HG03045 (cell line): ENCODE results near the gene RAB8B.

Experiments used
- ATAC-seq: cut with Tn5 transposase; IDR thresholded peaks from one replicate; pipeline ENCODE4 v1.9.1; 2021; ENCODE audit warnings: mild to moderate bottlenecking, moderate library complexity; ENCODE audit not compliant: unreplicated experiment

Gene RAB8B

DNA sequence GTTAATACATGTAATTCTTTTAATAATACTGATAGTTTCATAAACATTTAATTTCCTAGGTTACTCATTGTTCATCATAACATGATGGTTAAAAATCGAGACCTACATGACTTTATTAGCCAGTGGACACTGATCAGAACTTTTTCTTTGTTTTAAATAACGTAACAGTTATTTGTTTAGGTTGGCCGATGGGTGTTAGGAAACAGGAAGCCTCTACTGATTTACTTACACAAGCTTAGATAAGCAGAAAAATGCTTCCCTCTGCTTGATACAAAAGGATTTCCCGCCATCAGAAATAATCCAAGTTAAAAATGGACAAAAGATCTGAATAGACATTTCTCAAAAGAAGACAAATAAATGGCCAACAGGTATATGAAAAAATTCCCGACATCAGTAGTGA is 71.4 kb downstream of the RAB8B start:
- no peak for ATAC-seq

GRCh38 chr15:63261311-63261710 is 71.9 kb downstream of the RAB8B start:
- ATAC-seq, result no peak

DNA sequence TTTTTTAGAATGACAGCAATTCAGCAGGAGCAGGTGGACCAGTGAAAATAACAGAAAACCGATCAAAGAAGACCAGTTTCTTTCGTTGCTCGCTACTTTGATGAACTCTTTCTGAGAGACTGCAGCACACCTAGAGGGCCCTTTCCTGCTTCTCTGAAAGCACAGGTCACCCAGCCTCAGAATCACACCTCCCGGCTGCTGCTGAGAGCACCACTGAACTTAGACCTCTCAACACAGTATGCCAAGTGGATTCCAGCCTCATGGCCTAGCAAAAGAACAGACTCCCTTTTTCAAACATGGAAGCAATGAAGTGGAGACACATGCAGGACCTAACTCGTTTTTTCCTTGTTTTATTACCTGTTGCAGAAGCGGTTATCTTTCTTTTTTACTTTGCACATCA is 74.1 kb downstream of the RAB8B start:
- ATAC-seq, result no peak

GRCh38 chr15:63264688-63265293 is 75.4 kb downstream of the RAB8B start:
- no peak for ATAC-seq

- no peak for ATAC-seq
Observed at GRCh38 chr15:63274427-63274826, 85.0 kb downstream of the RAB8B start.

- ATAC-seq, result peak; percentile 9
Observed at GRCh38 chr15:63276342-63277037, 87.1 kb downstream of the RAB8B start.

DNA sequence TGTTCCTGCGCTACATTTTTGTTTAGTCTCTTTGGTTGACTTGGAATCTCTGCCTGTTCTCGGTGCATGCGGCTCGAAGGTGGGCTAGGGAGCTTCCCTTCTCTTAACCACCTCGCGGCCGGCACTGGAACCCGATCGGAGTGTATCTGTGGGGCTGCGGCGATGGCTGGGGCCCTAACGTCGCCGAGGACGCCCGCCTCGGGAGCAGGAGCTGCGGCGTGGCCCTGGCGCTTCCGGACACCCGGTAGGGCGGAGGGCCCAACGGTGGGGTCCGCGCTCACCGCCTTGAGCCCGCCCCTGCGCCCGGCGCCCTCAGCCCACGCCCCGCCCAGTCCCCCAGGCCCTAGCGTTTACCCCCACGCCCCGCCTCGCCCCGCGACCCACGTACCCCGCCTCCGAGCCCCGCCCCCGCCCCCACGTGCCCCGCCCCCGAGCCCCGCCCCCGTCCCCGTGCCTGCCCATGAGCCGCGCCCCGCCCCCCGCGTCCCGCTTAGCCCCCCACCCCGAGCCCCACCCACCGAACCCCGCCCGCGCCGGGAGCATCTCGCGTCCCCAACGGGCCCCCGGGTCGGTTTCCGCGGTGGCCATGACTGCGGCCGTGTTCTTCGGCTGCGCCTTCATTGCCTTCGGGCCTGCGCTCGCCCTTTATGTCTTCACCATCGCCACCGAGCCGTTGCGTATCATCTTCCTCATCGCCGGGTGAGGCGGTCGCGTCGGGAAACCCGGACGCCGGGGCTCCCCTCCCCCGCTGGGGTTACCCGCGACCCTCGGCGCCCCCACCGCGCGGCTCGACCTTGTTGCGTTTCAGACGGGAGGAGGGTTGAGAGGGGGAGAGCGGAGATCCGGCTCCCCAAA is 87.9 kb downstream of the RAB8B start, which contains the start of gene APH1B:
Gene APH1B (plus strand): TSS at position 568 of the 855 bp plus-strand sequence. CDS start 19 bp downstream, at position 587.
- peak; percentile 88 for ATAC-seq

- ATAC-seq, result no peak
Observed at GRCh38 chr15:63277893-63278456, 88.6 kb downstream of the RAB8B start.

DNA sequence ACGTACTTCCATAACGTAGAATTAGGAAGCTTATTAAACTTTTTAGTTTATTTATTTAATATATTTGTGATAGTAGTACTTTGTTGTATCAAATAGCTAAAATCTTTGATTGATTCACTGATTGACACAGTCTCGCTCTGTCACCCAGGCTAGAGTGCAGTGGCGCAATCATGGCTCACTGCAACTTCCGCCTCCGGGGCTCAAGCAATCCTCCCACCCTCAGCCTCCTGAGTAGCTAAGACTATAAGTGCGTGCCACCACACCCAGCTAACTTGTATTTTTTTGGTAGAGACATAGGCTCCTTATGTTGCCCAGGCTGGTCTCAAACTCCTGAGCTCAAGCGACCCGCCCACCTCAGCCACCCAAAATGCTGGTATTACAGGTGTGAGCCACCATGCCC is 93.7 kb downstream of the RAB8B start:
- ATAC-seq, result no peak

DNA sequence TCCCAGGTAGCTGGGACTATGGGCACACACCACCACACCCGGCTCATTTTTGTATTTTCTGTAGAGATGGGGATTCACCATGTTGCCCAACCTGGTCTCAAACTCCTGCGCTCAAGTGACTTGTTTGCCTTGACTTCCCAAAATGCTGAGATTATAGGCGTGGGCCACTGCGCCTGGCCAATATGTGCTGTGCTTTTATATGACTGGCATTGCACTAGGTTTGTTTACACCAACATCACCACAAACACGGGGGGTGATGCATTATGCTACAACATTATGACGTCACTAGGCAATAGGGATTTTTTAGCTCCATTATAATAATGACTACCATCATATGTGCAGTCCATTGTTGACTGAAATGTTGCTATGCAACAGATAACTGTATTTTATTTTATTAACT is 94.9 kb downstream of the RAB8B start:
- no peak for ATAC-seq

GRCh38 chr15:63287109-63287508 is 97.7 kb downstream of the RAB8B start:
- no peak for ATAC-seq

DNA sequence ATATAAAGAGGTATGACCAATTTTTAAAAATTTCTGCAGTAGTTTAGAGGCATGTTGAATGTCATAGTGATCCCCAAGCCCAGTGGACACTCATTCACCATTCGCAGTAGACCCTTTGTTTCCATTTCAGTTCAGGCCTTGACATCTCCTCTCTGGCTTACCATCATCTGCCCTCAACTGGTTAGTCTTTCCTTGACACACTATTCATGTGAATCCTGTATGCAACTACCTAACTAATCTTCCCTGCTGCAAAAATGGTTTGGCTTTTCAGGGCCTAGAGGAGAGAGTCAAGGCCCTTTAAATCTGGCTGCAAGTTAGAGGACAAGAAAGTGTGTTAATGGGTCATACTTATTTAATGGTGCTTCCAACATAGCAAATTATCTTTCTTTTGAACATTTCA is 98.9 kb downstream of the RAB8B start:
- no peak for ATAC-seq

DNA sequence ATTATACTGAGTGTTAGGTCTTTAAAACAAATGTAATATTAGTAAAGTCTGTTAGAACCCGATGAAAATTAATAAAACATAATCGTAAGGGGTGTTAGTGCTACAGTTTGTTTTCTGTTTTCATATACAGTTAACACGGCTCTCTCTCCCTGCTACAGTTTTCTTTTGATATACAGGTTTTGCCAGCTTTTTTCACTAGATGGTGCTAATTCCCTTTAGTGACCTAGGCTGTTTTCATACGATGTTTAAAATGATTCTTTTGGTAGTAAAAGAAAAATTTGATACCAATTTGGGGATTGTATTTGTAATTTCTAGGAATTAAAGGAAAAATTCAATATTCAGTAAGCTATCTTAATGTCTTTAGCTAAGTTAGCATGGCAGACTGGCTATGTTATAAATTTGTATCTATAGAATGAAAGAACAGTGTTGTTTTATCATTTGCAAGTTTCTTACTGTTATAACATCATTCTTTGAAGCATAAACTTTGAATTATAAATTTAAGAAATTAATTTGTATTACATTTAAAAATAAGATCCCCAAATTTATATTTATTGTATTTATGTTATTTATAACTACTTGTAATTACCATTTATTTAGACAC is 99.5 kb downstream of the RAB8B start:
- no peak for ATAC-seq

GRCh38 chr15:63291507-63291906 is 102.1 kb downstream of the RAB8B start:
- no peak for ATAC-seq

- no peak for ATAC-seq
Observed at GRCh38 chr15:63292241-63292640, 102.8 kb downstream of the RAB8B start.

GRCh38 chr15:63292771-63293170 is 103.4 kb downstream of the RAB8B start:
- no peak for ATAC-seq

DNA sequence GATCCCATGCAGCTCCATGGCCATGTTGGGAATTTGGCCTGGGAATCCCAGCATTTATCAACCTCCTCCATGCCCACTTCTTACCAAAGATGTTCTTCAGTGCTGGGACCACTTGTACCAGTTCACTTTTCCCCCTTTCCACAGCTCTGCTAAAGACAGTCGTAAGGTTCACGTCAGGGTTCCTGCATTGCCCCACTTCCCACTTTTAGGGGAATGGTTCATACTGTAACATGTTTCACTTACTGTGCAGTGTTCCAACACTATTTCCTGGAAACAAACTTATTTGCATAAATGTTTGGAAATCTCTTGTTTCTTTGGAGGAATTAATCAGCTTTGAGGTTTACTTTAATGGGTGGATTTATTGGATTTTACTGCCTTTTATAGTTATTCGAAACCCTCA is 105.0 kb downstream of the RAB8B start:
- no peak for ATAC-seq

DNA sequence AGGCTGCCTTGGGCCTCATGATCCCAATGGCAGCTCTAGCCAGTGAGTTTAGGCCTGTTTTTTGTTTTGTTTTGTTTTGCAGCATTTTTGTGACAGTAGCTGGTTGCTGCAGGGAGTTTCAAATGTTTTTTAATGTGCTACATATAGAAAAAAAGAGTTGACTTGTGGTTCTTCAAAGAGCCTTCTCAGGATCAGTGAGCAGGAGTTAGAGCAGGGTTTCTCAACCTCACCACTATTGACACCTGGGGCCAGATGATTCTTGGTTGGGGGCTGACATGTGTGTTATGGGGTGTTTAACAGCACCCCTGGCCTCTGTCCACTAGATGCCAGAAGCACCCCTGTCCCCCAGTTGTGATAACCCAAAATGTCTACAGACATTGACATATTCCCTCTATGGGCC is 105.9 kb downstream of the RAB8B start:
- ATAC-seq, result no peak

GRCh38 chr15:63296195-63296594 is 106.8 kb downstream of the RAB8B start:
- no peak for ATAC-seq

DNA sequence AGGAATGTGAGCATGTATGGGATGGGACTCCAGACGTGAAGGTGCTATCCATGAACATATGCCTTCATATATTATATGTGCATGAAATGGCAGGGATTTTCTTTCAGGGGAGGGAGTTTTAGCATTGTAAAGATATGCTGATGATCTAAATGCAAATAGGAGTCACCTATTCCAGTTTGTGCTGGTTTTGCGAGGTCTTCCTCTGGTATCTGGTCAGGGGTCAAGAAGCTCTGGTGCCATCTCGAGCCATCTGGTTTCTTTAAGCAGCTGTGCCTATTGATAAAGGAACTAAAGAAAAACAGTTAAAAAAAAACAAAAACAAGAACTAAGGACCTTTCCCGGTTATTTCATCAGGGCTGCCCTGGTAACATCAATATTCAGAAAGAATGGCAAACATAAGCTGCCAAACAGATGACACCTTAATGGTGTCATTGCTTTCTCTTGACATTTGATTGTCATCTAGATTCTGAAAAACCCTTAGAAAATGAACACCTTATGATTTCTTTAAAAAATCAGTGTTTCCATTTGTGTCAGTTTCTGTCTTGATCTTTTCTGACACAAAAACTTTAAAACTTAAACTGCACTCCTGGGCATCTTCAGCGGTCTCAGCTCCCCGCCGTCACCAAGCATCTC is 110.7 kb downstream of the RAB8B start:
- no peak for ATAC-seq

DNA sequence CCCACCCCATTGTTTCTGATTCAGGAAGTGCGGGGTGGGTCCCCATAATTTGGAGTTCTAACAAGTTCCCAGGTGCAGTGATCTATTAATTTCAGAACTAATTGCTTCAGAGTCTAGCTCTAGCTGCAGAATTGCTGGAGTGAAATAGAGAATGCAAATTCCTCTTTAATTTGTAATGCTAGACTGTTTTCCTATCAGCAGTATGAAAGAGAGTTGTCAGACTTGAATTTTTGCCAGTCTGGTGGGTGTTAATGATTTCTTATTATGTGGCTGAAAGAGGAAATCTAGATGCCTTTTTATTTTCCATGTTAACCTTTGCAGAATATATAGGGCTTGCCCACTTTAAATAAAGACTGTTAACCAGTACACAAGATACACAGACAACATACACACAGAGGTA is 111.7 kb downstream of the RAB8B start:
- ATAC-seq, result no peak
